Left ventricle myocardium superior (tissue), 1 donor: ENCODE data around the gene POLR1H. TPM values are rescaled to one million over a fixed set of nuclear protein-coding genes. Genes with fewer than 3 reads are reported as not detected.
A peak's percentile ranks its signal among the peaks of the same experiment; 100 is the strongest.

ENCODE experiments used
- ATAC-seq: fragments of 200-7000 bp; cut with Tn5 transposase; one replicate; pipeline ENCODE4 v1.9.1; 2020; ENCODE audit warnings: mild to moderate bottlenecking, moderate library complexity
- DNase-seq: peaks from one replicate; pipeline ENCODE4 v3.0.0-alpha.2; 2020
- intact Hi-C: fragments of 100-400 bp; cut with micrococcal nuclease; formaldehyde crosslinking; loops from one replicate; pipeline ENCODE4 v1.11.0; 2022
- total RNA-seq: library from RNA; stranded (reverse); fragmentation: NEBNext Ultra II Directional; extraction: Animal tissue kit (Norgen Biotek cat#: 25700); gene quantifications from one replicate; pipeline ENCODE4 v1.2.1, GENCODE V29; 2021
- donor health status: DM: no; HTN: yes; CAD: no; lungs with severe emphysema.

POLR1H gene
- total RNA-seq, 1 donor from 2014 or later: 16.1 TPM

- ATAC-seq (no peak), DNase-seq (no peak)
- intact Hi-C loops: no loop called here
Observed at GRCh38 chr6:30055513-30055912, 5.6 kb upstream of the POLR1H start.

GRCh38 chr6:30060606-30061091, 416 bp upstream of the POLR1H start:
- DNase-seq: peak; percentile 43
- intact Hi-C loops: no loop called here
- peak; percentile 24 for ATAC-seq

DNA sequence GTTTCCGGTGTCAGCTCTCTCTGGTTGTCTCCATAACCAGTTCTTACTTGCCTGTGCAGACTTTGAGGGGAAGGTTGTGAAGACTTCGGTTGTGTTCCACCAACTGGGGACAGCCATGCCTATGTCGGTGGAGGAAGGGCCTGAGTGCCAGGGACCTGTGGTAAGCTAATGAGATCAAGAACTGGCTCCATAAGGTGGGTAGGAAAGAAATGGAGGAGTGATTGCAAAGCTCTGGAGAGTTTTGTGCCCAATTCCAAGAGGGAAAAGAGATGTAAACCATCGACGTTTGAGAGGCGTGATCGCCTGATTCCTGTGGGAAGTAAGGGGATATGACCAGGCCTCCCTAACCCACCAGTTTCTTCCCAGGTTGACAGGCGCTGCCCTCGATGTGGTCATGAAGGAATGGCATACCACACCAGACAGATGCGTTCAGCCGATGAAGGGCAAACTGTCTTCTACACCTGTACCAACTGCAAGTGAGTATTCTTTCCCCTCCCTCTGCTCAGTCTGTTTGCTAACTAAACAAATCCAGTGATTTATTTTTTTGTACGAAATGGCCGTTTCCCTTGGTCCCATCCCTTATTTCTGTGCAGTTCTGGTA, 893 bp downstream of the POLR1H start:
- ATAC-seq (peak; percentile 18), DNase-seq (no peak)
- intact Hi-C loops: no loop called here

GRCh38 chr6:30062471-30063178, 1.6 kb downstream of the POLR1H start:
- ATAC-seq (no peak), DNase-seq (no peak)
- intact Hi-C loops: no loop called here

DNA sequence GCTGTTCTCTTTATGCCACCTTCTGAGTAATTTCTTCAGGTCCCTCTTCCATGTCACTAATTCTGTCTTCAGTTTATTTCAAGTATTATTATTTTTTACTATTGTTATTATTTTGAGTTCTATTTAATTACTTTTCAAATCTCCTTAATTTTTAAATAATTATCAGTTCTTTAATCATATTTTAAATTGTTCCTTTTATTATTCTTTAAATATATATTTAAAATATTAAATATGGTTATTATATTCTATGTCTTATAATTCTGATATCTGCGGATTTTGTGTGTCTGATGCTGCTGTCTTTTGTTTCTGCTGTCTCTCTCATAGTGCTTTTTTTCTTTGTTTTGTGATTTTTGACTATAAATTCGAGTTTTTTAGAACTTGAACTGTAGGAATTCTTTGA, 2.2 kb downstream of the POLR1H start:
- DNase-seq: no peak
- intact Hi-C loops: no loop called here
- ATAC-seq: no peak

DNA sequence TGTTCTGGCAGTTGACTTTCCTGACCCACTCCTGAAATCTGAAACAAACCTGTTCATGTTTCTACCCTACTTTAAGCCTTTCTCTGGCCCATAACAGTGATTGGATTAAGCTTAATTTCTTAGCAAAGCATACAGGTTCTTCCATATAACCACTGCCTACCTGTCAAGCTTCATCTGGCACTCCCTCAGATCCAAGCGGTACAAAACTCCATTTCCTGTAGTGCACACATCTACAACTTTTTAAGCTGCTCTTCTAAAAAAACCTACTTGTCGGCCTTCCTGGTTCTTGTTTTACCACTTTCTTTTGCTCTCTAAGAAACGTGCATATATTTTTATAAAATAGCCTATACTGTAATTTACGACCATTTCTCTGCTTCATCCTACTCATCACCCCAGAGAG, 5.0 kb downstream of the POLR1H start:
- ATAC-seq: no peak
- DNase-seq: no peak
- intact Hi-C loops: no loop called here

DNA sequence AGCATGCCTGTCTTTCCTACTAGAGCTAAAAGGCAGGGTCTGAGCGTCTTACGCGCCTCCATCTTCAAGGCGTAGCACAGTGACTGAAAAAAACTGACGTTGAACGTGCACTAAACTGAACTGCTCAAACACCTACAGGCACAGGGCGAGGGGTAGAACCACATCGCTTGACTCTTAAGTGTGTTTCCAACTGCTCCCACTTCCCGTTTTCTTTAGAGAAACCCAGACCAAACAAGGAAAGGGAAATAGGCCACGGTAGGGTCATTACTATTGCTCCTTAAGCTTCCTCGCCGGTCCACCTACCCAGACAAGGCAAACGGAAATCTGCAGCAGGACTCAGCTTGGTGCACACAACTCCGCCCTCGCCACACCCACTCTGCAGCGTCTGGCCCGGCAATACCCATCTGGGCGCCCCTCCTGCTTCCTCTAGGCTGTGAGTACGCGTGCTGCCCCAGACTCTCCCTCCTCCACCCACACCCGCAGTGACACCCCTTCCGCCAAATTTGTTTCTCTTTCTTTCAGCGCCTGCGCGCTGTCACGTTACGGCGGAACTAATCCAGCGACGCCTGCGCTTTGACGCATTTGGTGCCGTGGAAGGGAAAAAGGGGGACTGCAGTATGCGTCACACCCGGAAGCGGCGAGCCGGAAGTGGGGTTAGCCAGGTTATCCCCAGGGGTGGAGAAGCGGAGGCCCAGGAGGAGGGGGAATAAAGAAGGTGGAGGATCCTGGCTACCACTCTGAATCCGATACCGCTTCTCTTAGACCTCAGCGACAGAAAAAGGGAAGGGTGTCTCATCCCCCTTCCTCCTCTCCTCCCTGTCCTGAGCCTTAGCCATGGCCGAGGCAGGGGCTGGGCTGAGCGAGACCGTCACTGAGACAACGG, 5.8 kb downstream of the POLR1H start, which contains the start of gene PPP1R11:
PPP1R11 (plus strand) TSS at position 622 of the 883 bp plus-strand sequence; CDS start at position 835, 213 bp downstream.
- DNase-seq (peak; percentile 96), ATAC-seq (peak; percentile 98)
- intact Hi-C loops: no loop called here

DNA sequence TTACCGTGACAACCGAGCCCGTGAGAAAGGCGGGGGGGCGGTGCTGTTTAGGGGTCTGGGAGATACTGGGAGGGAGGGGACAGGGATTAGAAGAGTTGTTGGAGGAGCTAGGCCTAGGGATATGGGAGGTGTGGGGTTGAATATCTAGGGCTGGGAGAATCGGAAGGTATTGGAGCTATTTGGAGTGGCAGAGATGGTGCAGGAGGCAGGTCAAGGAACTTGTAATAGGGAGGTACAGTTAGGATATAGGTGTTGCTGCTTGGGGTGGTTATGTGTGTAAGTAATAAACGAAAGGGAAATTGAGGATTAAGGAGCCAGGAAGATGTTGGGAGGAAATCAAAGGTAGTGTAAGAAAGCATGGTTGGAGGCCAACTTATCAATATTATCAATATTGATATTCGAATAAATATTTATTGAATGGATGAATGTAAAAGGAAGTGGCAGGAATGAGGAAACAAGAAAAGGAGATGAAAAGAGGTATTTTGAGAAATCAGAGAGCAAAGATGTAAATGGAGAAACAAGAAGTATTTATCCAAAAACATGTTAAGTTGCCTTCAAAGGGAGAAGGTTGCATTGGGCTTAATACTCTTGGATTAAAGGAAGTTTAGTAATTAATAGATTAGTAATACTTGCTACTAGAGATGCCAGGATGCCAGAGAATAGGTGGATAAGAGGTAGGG, 6.5 kb downstream of the POLR1H start:
- ATAC-seq (no peak), DNase-seq (no peak)
- intact Hi-C loops: no loop called here

DNA sequence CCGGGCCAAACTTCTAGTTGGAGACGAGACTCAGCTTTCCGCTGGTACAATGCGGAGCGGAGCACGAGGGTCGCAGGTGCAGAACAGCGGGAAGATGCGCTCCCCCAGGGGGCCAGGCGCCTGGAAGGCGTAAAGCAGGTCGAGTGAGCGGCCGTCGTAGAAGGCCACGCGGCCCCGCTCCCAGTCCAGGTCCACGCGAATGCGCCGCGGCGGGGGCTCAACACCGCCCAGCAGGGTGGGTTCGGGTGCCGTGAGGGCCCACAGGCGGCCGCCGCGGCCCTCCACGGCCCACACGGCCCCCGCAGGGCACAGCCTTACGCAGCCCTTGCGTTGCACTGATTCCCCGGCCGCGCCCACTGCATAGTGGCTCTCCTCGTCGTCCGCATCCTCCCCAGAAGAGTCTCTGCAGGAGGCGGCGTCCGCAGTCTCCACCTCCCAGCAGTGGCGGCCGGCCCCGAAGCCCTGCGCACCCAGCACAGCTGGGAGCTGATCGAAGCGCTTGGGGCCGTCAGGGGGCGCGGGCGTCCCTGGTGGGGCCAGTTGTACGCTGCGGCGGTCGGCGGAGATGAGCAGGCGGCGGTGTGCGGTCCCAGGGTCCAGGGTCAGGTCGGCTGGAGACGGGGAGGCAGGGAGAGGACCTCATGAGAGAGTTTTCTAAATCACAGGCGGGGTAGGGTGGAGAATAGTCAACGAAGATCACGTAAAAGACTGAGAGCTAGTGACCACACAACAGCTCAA, 10.2 kb downstream of the POLR1H start:
- ATAC-seq: no peak
- peak; percentile 58 for DNase-seq
- intact Hi-C loops: no loop called here

DNA sequence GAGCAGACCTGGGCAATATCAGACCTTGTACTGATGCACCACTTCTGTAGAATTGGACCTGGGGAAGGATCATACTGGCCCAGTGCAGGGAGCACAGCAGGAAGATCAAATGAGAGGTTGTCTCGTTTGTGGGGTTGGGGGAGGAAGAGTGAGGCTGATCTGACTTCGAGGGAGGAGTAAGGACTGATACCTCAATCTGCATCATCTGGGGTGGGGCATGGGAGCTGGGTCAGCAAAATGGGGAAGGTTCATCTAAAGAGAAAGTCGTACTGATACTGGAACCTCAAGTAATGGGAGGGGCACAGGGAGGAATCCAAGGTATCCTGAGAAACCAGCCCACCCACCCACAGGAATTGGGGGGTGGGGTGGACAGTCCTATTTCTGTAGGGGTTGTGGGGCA, 10.8 kb downstream of the POLR1H start:
- no peak for DNase-seq
- intact Hi-C loops: no loop called here
- no peak for ATAC-seq

DNA sequence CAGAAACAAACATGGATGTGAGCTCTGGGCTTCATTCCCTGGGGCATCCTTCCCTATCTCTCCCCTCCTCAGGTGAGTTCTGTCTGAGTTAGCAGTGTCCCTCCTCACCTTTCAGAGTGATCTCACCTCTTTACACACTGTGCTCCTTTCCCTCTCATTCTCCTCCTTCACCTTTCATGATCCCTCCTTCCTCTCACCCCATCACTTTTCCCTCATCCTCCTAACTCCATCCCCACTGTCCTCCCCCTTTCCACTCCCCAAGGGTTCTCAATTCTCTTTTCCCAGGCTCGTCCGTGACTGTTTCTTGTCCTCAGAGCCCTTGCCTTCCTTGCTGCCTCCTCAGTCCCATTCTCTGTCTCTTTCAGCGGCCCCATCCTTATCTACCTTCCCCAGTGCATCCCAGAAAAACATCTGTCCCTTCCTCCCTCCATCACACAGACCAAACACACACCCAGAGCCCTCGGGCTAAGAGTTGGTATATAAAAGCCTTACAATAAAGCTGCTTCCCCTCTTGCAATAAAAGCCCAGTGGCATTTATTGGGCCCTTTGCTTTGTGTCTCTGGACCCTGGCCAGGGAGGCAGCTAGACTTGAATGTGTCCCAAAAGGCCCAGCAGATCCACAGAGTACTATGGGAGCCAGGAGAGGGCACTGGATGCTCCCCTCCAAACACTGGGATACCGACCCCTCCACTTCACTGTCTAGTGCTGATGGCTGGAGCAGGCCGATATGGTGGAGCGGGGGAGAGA, 12.6 kb downstream of the POLR1H start:
- intact Hi-C loops: no loop called here
- no peak for ATAC-seq
- no peak for DNase-seq

DNA sequence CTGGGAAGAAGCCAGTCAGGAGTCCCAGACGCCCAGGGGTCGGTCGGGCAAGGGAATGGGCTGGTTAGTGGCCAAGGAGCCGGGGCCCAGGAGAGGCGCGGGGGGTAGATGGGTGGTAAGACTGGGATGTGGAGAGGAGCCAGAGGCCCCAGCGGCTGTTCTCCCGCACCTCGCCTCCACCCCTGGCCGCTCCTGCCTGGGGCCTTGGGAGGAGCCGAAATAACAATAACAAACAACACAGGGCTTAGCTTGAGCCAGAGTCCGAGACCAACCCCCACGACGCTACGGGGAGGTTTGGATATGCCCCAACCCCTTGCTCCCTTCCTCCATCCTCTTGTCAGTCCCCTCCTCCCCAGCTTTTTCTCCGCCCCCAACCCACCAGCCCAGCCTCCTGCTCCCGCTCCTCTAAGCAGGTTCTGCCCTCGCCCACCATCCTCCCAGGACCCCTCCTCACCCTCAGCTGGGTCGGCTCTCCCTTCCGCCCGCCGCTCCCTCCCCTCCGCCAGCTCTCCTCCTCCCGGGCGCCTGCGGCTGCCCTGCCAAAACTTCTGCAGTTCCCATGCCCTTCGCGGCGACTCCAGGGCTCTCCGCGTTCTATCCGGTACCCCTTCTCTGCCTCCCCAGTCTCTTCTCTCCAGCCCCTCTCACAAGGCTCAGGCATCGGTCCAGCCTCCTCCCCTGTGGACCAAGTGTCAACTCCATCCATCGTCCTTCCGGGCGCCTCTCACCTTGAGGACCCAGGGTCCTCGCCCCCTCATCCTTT, 13.4 kb downstream of the POLR1H start:
- intact Hi-C loops: no loop called here
- DNase-seq (no peak), ATAC-seq (no peak)

DNA sequence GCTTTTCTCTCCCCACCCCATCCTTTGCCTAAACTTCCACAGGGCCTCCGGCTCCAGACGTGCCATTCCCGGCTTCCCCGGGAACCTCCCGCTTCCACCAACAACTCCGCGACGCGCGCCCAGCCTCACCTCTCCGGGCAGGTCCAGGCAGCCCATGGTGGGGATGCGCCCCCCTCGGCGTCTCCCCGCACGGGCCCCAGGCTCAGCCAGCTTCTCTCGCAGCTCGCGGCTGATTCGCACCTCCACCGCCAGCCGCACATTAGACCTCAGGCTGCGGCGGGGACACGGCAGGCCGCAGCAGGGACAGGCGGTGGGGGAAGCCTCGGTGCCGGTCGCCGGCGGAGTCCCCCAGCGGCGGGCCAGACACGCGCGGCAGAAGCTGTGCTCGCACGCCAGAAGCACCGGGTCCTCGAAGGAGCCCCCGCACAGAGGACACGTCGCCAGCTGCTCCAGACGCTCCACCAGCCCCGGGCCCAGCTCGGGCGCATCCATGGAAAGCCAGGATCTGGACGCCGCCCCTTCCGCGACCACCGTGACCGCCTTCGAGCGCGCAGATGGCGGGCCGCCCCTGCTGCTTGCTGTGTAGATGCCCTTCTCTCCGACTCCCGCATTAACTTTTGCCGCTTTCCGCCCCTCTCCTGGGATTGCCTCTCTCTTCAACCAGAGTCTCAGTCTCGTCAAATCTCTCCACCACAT, 14.2 kb downstream of the POLR1H start, which contains the start of gene RNF39:
RNF39 (minus strand) TSS at position 676 of the 696 bp plus-strand sequence; CDS start at position 492, 184 bp downstream.
- intact Hi-C loops: no loop called here
- ATAC-seq (no peak), DNase-seq (peak; percentile 29)

DNA sequence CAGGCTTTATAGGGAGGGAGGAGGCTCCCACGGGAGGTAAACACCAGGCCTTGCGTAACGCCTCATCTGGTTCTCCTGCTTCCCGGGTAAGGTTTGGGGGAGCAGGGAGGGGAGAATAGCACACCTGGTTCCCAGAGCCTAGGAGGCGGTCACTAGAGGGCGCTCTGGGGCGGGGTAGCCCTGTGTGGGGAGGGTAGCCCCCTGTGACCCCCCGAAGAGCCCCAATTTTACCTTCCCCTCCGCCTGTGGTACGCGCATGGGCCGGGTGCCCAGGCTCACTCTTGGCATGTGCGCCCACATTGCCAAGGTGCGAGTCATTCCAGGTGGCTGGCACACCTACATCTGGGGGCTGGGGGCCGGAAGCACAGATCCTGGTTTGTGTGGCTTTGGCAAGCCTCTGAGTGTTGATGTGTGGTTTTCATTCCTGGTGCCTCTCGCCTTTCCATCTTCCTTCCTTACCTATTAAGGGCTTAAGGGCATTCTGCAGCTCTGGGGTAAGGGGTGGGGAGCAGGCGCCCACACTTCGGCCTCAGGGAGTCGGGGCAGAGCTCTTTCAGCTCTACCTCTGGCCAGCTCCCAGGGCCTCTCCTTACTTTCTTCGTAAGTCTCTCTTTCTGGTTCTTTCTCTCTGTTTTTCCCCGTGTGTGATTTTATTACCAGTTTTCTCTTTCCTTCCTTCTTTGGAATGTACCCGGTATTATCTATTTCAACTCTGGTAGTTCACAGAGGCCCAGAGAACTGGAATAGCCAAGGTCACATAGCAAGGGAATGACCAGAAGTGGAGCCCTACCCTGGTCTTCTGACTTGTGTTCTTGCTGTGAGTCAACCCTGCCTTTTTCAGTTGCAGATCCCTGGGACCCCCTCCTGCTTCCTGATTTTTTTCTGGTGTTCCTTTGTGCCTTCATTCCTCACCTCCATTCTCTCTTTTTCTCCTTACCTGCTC, 15.0 kb downstream of the POLR1H start:
- peak; percentile 31 for DNase-seq
- ATAC-seq: no peak
- intact Hi-C loops: no loop called here

DNA sequence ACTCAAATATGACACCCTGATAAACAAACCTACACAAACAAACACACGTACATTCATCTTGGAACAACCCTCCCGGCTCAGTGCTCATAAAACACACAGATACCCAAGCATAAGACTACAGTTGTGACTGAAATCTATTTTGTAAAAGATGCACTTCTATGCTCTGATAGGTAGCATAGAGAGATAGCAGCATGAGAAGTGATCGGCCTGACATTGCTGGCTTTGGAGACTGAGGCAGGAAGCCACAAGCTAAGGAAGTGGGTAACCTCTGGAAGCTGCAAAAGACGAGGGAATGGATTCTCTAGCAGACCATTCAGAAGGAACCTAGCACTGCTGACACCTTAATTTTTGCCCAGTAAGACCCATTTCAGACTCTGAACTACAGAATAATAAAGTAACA, 16.2 kb downstream of the POLR1H start:
- intact Hi-C loops: no loop called here
- ATAC-seq: no peak

GRCh38 chr6:30087876-30088275, 26.8 kb downstream of the POLR1H start:
- no peak for ATAC-seq
- intact Hi-C loops: no loop called here
- DNase-seq: no peak

More for the DNA sequence above, 16.2 kb downstream of the POLR1H start:
- DNase-seq: no peak
